ENCODE data around the gene PANX3. TPM values are rescaled to one million over a fixed set of nuclear protein-coding genes. Genes with fewer than 3 reads are reported as not detected.

PANX3 gene
- total RNA-seq (not detected), polyA plus RNA-seq (not detected)
- long read RNA-seq, donor 1: 0 reads
- long read RNA-seq, donor 2: 0 reads
- long read RNA-seq, donor 3: 0 reads
- long read RNA-seq, donor 4: 0 reads
- long read RNA-seq, donor 5: 0 reads

DNA sequence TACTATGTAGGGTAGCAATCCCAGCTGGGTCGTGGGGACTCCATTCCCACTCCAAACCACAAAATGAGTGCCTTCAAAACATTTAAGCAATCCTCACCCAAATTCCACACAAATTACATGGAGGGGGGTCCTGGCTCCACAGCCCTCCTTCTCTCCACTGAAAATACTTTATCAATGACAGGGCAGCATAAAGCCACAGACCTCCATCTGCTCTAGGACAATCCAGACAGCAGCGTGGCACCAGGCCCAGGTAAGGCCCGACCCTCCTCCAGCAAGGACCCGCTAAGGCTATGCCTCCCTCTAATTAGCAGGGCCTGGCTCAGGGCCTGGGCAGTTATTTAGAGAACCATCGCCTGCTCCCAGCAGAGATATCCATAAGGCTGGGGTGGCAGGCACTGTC is at the start of gene PANX3:
PANX3 (plus strand) TSS at position 365 of the 400 bp plus-strand sequence. CDS start 129 bp downstream, outside the sequence.
- Histone ChIP-seq H3K9ac (ENCODE audit: insufficient read depth in 1 of 2, low read length in 2 of 2) (no peak within 1 kb of the TSS), H3K36me3 (ENCODE audit: control insufficient read depth in 4 of 4, insufficient read depth in 4 of 4, low read length in 4 of 4) (no peaks in the 10 kb centered on the region), H3K9me3 (ENCODE audit: control insufficient read depth in 4 of 4, insufficient read depth in 3 of 4, low read length in 3 of 4) (no peaks in the 10 kb centered on the region), H3K4me3 (no peak within 1 kb of the TSS), H3K4me1 (ENCODE audit: control insufficient read depth in 5 of 5, insufficient read depth in 5 of 5, low read length in 5 of 5) (no peaks in the 10 kb centered on the region), H3K27ac (ENCODE audit: low read depth in 1 of 2, low read length in 1 of 2) (no peak within 1 kb of the TSS), H3K27me3 (ENCODE audit: control insufficient read depth in 3 of 3, insufficient read depth in 3 of 3, low read length in 2 of 3) (peaks cover 0 to 4% (median 0%) of the 10 kb centered on the region in 3 donors)
- no peak for ATAC-seq (ENCODE audit: insufficient read depth, low FRiP score)
- DNase-seq: no peak
- WGBS, 2 donors: 82 to 92% methylated on average over 5 of the region's 5 CpGs
- no peak for TF ChIP-seq CTCF (IDR thresholded peaks at IDR 0.05; ENCODE audit: control extremely low read depth, extremely low read depth)

- Histone ChIP-seq H3K9ac (ENCODE audit: insufficient read depth in 1 of 2, low read length in 2 of 2) (no peak within 1 kb of the TSS), H3K9me3 (ENCODE audit: control insufficient read depth in 4 of 4, insufficient read depth in 3 of 4, low read length in 3 of 4) (no peaks in the 10 kb centered on the region), H3K4me3 (no peak within 1 kb of the TSS), H3K27ac (ENCODE audit: low read depth in 1 of 2, low read length in 1 of 2) (no peak within 1 kb of the TSS), H3K36me3 (ENCODE audit: control insufficient read depth in 4 of 4, insufficient read depth in 4 of 4, low read length in 4 of 4) (no peaks in the 10 kb centered on the region), H3K27me3 (ENCODE audit: control insufficient read depth in 3 of 3, insufficient read depth in 3 of 3, low read length in 2 of 3) (peaks cover 0 to 2% (median 0%) of the 10 kb centered on the region in 3 donors), H3K4me1 (ENCODE audit: control insufficient read depth in 5 of 5, insufficient read depth in 5 of 5, low read length in 5 of 5) (no peaks in the 10 kb centered on the region)
- WGBS, 2 donors: 57 to 66% methylated on average over 4 of the region's 4 CpGs
- no peak for TF ChIP-seq CTCF (IDR thresholded peaks at IDR 0.05; ENCODE audit: control extremely low read depth, extremely low read depth)
- no peak for ATAC-seq (ENCODE audit: insufficient read depth, low FRiP score)
- no peak for DNase-seq
Observed at GRCh38 chr11:124569697-124570096, 41.5 kb upstream of the PANX3 start, which contains the start of gene OR8A1. Gene OR8A1 (plus strand): TSS chr11:124569997. CDS start chr11:124570120, 123 bp downstream.

GRCh38 chr11:124570160-124570559 is 41.1 kb upstream of the PANX3 start:
- Histone ChIP-seq H3K27ac (ENCODE audit: low read depth in 1 of 2, low read length in 1 of 2) (no peak overlapping the region), H3K4me1 (ENCODE audit: control insufficient read depth in 5 of 5, insufficient read depth in 5 of 5, low read length in 5 of 5) (no peaks in the 10 kb centered on the region), H3K9ac (ENCODE audit: insufficient read depth in 1 of 2, low read length in 2 of 2) (no peak overlapping the region), H3K36me3 (ENCODE audit: control insufficient read depth in 4 of 4, insufficient read depth in 4 of 4, low read length in 4 of 4) (no peaks in the 10 kb centered on the region), H3K9me3 (ENCODE audit: control insufficient read depth in 4 of 4, insufficient read depth in 3 of 4, low read length in 3 of 4) (no peaks in the 10 kb centered on the region), H3K4me3 (no peak overlapping the region), H3K27me3 (ENCODE audit: control insufficient read depth in 3 of 3, insufficient read depth in 3 of 3, low read length in 2 of 3) (peaks cover 0 to 2% (median 0%) of the 10 kb centered on the region in 3 donors)
- TF ChIP-seq CTCF (IDR thresholded peaks at IDR 0.05; ENCODE audit: control extremely low read depth, extremely low read depth): no peak
- ATAC-seq (ENCODE audit: insufficient read depth, low FRiP score) (no peak), DNase-seq (no peak)
- 85 to 94% methylated on average over 7 of the region's 7 CpGs for WGBS, 2 donors
